IPS-20b (cell line): ENCODE results near the gene UTP4.

Experiments used
- H3K27ac ChIP-seq: one replicate; pipeline ENCODE4 v1.5.1; 2013; ENCODE audit warnings: low read length
- H3K27me3 ChIP-seq: 2 replicates; pipeline ENCODE4 v1.6.1; 2013; ENCODE audit warnings: mild to moderate bottlenecking, low read length, inconsistent platforms; ENCODE audit not compliant: insufficient read depth
- H3K36me3 ChIP-seq: 2 replicates; pipeline ENCODE4 v1.6.1; 2013; ENCODE audit warnings: low read depth, mild to moderate bottlenecking, inconsistent platforms, low read length, moderate library complexity; ENCODE audit not compliant: insufficient read depth
- H3K4me1 ChIP-seq: 2 replicates; pipeline ENCODE4 v1.6.1; 2013; ENCODE audit warnings: mild to moderate bottlenecking, control low read depth, inconsistent platforms, low read length, moderate library complexity; ENCODE audit not compliant: insufficient read depth
- H3K4me3 ChIP-seq: 2 replicates; pipeline ENCODE4 v1.5.1; 2013; ENCODE audit warnings: mild to moderate bottlenecking, low read length, inconsistent platforms
- H3K9ac ChIP-seq: 2 replicates; pipeline ENCODE4 v1.6.1; 2013; ENCODE audit warnings: low read depth, mild to moderate bottlenecking, inconsistent platforms, low read length, moderate library complexity
- H3K9me3 ChIP-seq: 2 replicates; pipeline ENCODE4 v1.6.1; 2013; ENCODE audit warnings: mild to moderate bottlenecking, low read depth, low read length, inconsistent platforms; ENCODE audit not compliant: insufficient read depth

Gene UTP4

GRCh38 chr16:69112285-69113129 is 19.9 kb upstream of the UTP4 start:
- H3K27ac ChIP-seq: no peak overlapping the region
- no peak overlapping the region for H3K4me3 ChIP-seq
- H3K9ac ChIP-seq: no peak overlapping the region
- no peaks in the 10 kb centered on the region for H3K9me3 ChIP-seq
- peaks cover 90% of the 10 kb centered on the region for H3K36me3 ChIP-seq
- H3K4me1 ChIP-seq: peaks cover 7% of the 10 kb centered on the region
- H3K27me3 ChIP-seq: no peaks in the 10 kb centered on the region

GRCh38 chr16:69113216-69113615 is 19.2 kb upstream of the UTP4 start:
- H3K27ac ChIP-seq: no peak overlapping the region
- H3K4me3 ChIP-seq: no peak overlapping the region
- H3K9me3 ChIP-seq: no peaks in the 10 kb centered on the region
- H3K9ac ChIP-seq: no peak overlapping the region
- no peaks in the 10 kb centered on the region for H3K27me3 ChIP-seq
- H3K36me3 ChIP-seq: peaks cover 97% of the 10 kb centered on the region
- peaks cover 7% of the 10 kb centered on the region for H3K4me1 ChIP-seq

GRCh38 chr16:69114346-69114975 is 18.0 kb upstream of the UTP4 start:
- Histone ChIP-seq H3K27me3 (no peaks in the 10 kb centered on the region), H3K4me1 (no peaks in the 10 kb centered on the region), H3K9me3 (no peaks in the 10 kb centered on the region), H3K36me3 (peaks cover 99% of the 10 kb centered on the region), H3K9ac (no peak overlapping the region), H3K4me3 (no peak overlapping the region), H3K27ac (no peak overlapping the region)

- Histone ChIP-seq H3K4me1 (no peaks in the 10 kb centered on the region), H3K27ac (no peak overlapping the region), H3K9me3 (no peaks in the 10 kb centered on the region), H3K4me3 (no peak overlapping the region), H3K36me3 (peaks cover 99% of the 10 kb centered on the region), H3K27me3 (no peaks in the 10 kb centered on the region), H3K9ac (no peak overlapping the region)
These were observed 17.5 kb upstream of the UTP4 start for GRCh38 chr16:69114976-69115355.

DNA sequence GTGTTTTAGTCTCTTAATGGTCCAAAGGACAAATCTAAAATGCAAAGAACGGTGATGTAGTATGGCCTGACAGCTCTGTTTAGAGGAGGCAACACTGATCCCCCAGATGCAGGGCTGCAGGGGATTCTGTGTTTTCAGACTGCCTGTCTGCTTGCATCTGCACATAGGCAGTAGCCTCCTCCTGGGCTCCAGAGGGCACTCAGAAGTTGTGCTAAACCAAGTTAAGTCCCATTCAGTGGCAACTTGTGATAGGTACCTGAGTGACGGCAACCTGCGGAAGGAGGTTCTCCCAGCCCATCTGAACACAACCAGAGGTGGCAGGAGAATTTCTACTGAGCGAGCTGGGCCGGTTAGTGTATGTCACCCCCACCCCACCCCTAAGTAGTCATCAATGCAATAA is 17.1 kb upstream of the UTP4 start:
- Histone ChIP-seq H3K27ac (no peak overlapping the region), H3K4me3 (no peak overlapping the region), H3K4me1 (no peaks in the 10 kb centered on the region), H3K27me3 (no peaks in the 10 kb centered on the region), H3K9ac (no peak overlapping the region), H3K36me3 (peaks cover 99% of the 10 kb centered on the region), H3K9me3 (no peaks in the 10 kb centered on the region)

GRCh38 chr16:69115837-69116236 is 16.6 kb upstream of the UTP4 start:
- Histone ChIP-seq H3K4me1 (no peaks in the 10 kb centered on the region), H3K27me3 (no peaks in the 10 kb centered on the region), H3K9me3 (no peaks in the 10 kb centered on the region), H3K9ac (no peak overlapping the region), H3K36me3 (peaks cover 99% of the 10 kb centered on the region), H3K27ac (no peak overlapping the region), H3K4me3 (no peak overlapping the region)

DNA sequence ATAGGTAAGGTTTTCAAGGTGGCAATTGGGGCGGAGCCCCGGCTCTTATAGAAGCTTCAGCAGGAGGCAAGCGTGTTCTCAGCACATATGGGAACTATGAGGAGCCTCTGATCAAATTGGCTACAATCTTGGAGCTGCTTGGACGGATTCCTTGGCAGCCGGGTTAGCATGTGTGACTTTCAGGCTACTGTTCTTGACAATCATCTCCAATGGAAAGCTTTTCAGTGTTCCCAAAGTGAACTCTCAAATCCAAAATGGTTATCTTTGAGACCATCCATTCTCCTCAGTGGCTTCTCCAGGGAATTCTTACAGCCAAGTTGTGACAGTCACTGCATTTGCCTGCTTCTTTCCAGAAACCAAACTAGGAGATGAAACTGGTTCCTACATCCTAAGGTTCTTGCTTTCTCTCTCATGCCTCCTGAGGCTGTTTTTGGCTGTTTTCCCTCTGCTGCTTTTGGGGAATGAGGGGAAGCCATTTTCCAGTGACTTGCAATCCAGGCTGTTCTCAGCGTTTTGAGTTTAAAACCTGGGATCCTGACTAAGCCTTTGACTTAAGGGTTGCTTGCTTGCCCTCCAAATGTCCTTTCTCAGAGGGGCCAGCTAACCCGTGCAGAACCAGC is 16.1 kb upstream of the UTP4 start:
- peaks cover 99% of the 10 kb centered on the region for H3K36me3 ChIP-seq
- H3K27me3 ChIP-seq: no peaks in the 10 kb centered on the region
- no peak overlapping the region for H3K4me3 ChIP-seq
- no peaks in the 10 kb centered on the region for H3K4me1 ChIP-seq
- H3K9me3 ChIP-seq: no peaks in the 10 kb centered on the region
- H3K27ac ChIP-seq: no peak overlapping the region
- no peak overlapping the region for H3K9ac ChIP-seq

DNA sequence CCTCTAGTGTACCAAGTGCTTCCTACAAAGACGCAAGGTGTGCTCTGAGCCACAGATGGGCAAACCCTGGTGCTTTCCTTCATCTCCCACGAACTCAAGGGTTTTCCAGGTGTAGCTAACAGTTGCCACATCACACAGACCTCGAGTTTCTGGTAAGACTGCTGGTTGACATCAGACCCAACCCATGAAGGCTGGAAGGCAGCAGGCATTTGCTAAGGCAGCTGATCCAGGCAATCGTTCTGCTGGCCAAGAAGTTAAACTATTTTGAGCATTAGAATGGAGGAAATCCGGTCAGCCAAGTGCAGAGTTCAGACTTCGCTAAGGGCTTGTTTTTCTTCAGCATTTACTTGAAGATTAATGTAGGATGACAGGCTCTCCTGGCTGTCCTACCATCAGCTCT is 15.5 kb upstream of the UTP4 start:
- no peak overlapping the region for H3K4me3 ChIP-seq
- no peak overlapping the region for H3K27ac ChIP-seq
- no peaks in the 10 kb centered on the region for H3K9me3 ChIP-seq
- no peak overlapping the region for H3K9ac ChIP-seq
- peaks cover 94% of the 10 kb centered on the region for H3K36me3 ChIP-seq
- H3K27me3 ChIP-seq: no peaks in the 10 kb centered on the region
- H3K4me1 ChIP-seq: no peaks in the 10 kb centered on the region

- peaks cover 79% of the 10 kb centered on the region for H3K36me3 ChIP-seq
- H3K4me3 ChIP-seq: no peak overlapping the region
- H3K27me3 ChIP-seq: no peaks in the 10 kb centered on the region
- H3K9me3 ChIP-seq: no peaks in the 10 kb centered on the region
- H3K9ac ChIP-seq: no peak overlapping the region
- no peaks in the 10 kb centered on the region for H3K4me1 ChIP-seq
- no peak overlapping the region for H3K27ac ChIP-seq
These were observed 14.0 kb upstream of the UTP4 start for GRCh38 chr16:69118468-69118867.

DNA sequence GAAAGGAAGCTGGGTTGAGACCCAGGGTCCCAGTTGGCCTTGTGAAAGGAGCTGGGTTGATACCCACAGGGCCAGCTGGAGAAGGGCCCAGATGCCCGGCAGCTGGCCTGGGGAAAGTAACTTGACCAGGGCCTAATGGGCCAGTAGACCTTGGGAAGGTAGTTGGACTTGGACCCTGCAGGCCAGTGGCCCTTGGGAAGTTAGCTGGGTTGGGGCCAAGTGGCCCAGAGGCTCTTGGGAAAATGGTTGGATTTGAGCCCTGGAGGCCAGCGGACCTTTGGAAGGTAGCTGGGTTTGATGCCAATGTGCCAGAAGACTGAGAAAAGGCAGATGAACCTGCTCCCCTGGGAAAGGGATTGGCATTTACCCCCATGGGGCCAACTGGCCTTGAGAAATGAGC is 13.5 kb upstream of the UTP4 start:
- Histone ChIP-seq H3K36me3 (peaks cover 74% of the 10 kb centered on the region), H3K9ac (no peak overlapping the region), H3K9me3 (no peaks in the 10 kb centered on the region), H3K4me3 (no peak overlapping the region), H3K27ac (no peak overlapping the region), H3K4me1 (no peaks in the 10 kb centered on the region), H3K27me3 (no peaks in the 10 kb centered on the region)

DNA sequence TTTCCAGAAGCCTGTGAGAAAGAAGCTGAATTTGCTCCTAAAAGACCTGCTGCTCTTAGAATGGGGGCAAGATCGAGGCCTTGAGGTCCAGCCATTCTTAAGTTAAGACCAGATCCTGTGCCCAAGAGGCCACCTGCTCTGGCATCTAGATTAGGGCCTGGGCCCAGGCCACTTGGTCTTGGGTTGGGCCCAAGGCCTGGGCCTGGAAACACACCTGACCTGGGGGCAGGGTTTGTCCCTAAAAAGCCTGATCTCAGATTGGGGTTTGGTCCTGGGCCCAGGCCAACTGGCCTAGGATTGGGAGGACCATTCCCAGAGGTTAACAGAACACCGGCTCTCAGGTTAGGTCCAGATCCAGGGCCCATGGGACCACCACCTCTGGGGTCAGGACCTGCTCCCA is 12.9 kb upstream of the UTP4 start:
- no peak overlapping the region for H3K4me3 ChIP-seq
- peaks cover 68% of the 10 kb centered on the region for H3K36me3 ChIP-seq
- H3K27me3 ChIP-seq: no peaks in the 10 kb centered on the region
- no peak overlapping the region for H3K9ac ChIP-seq
- H3K9me3 ChIP-seq: no peaks in the 10 kb centered on the region
- H3K4me1 ChIP-seq: no peaks in the 10 kb centered on the region
- no peak overlapping the region for H3K27ac ChIP-seq
